Measurements from ENCODE around the gene MAP3K7CL. TPM values are rescaled to one million over a fixed set of nuclear protein-coding genes. Genes with fewer than 3 reads are reported as not detected.
A peak's percentile ranks its signal among the peaks of the same experiment; 100 is the strongest.

MAP3K7CL gene
- total RNA-seq, 4 donors from 2014 or later = 1.5 to 2.6 (median 2.2) TPM

DNA sequence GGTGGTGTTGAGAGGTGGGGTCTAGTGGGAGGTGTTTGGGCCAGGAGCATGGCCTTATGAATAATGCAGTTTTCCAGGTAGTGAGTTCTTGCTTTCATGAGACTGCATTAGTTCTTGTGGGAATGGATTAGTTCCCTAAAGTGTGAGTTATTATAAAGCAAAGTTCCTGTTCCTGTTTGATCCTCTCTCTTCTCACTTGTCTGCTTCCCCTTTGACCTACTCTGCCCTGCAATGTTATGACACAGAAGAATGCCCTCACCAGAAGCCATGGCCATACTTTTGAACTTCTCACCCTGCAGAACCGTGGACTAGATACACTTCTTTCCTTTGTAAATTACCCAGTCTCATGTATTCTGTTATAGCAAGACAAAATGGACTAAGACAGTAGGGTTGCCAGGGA lies 53.6 kb downstream of the MAP3K7CL start:
- Histone ChIP-seq H3K4me3 (no peak overlapping the region), H3K9me3 (no peaks in the 10 kb centered on the region), H3K27ac (no peak overlapping the region), H3K36me3 (no peaks in the 10 kb centered on the region), H3K4me1 (peaks cover 0 to 45% (median 14%) of the 10 kb centered on the region in 3 donors), H3K27me3 (no peaks in the 10 kb centered on the region)
- no peak for TF ChIP-seq EP300 (IDR thresholded peaks at IDR 0.05)
- no peak for TF ChIP-seq POLR2AphosphoS5 (IDR thresholded peaks at IDR 0.05)
- TF ChIP-seq, protein P1, sequence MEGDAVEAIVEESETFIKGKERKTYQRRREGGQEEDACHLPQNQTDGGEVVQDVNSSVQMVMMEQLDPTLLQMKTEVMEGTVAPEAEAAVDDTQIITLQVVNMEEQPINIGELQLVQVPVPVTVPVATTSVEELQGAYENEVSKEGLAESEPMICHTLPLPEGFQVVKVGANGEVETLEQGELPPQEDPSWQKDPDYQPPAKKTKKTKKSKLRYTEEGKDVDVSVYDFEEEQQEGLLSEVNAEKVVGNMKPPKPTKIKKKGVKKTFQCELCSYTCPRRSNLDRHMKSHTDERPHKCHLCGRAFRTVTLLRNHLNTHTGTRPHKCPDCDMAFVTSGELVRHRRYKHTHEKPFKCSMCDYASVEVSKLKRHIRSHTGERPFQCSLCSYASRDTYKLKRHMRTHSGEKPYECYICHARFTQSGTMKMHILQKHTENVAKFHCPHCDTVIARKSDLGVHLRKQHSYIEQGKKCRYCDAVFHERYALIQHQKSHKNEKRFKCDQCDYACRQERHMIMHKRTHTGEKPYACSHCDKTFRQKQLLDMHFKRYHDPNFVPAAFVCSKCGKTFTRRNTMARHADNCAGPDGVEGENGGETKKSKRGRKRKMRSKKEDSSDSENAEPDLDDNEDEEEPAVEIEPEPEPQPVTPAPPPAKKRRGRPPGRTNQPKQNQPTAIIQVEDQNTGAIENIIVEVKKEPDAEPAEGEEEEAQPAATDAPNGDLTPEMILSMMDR (IDR thresholded peaks at IDR 0.05) = no peak
- no peak for TF ChIP-seq POLR2A (IDR thresholded peaks at IDR 0.05)
- ATAC-seq = no peak
- 50 to 67% methylated on average over 1 of the region's 1 CpG for WGBS, 2 donors (ENCODE audit: low coverage in 1 of 2)

- H3K4me1 ChIP-seq = peaks cover 0 to 45% (median 14%) of the 10 kb centered on the region in 3 donors
- ATAC-seq = no peak
- WGBS, 2 donors (ENCODE audit: low coverage in 1 of 2) = 56% methylated on average over 1 of the region's 1 CpG; no CpG with 5 or more reads in 1 of the 2 donors
- H3K4me3 ChIP-seq = no peak overlapping the region
- no peak for TF ChIP-seq POLR2AphosphoS5 (IDR thresholded peaks at IDR 0.05)
- TF ChIP-seq EP300 (IDR thresholded peaks at IDR 0.05) = no peak
- TF ChIP-seq, protein P1 (IDR thresholded peaks at IDR 0.05) = no peak
- TF ChIP-seq POLR2A (IDR thresholded peaks at IDR 0.05) = no peak
- H3K27ac ChIP-seq = no peak overlapping the region
- no peaks in the 10 kb centered on the region for H3K27me3 ChIP-seq
- no peaks in the 10 kb centered on the region for H3K9me3 ChIP-seq
- no peaks in the 10 kb centered on the region for H3K36me3 ChIP-seq
Observed at GRCh38 chr21:29185172-29185571, 54.7 kb downstream of the MAP3K7CL start.

- no peak for ATAC-seq
- Histone ChIP-seq H3K4me1 (peaks cover 0 to 45% (median 14%) of the 10 kb centered on the region in 3 donors), H3K4me3 (no peak overlapping the region), H3K36me3 (no peaks in the 10 kb centered on the region), H3K9me3 (no peaks in the 10 kb centered on the region), H3K27ac (no peak overlapping the region), H3K27me3 (no peaks in the 10 kb centered on the region)
- TF ChIP-seq EP300 (IDR thresholded peaks at IDR 0.05) = no peak
- no peak for TF ChIP-seq POLR2A (IDR thresholded peaks at IDR 0.05)
- TF ChIP-seq, protein P1 (IDR thresholded peaks at IDR 0.05) = no peak
- TF ChIP-seq POLR2AphosphoS5 (IDR thresholded peaks at IDR 0.05) = no peak
- WGBS, 2 donors (ENCODE audit: low coverage in 1 of 2) = 94 to 100% methylated on average over 4 of the region's 4 CpGs
Observed at GRCh38 chr21:29185633-29186032, 55.2 kb downstream of the MAP3K7CL start.

DNA sequence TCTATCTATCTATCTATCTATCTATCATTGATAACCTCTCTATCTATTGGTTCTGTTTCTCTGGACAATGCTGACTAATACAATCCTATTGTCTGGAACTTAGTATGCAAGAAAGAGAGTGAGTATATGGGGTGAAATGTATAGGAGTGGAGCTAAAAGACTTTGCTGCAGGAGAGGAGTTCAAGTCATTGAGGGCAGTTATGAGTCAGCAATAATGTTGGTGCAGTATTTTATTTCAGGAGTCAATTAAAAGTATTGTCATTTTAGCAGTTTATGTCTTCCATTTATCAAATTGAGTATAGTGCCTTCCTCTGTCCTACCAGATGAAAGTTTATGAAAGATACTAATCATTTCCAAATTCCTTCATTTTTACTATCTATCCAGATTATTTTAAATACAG lies 55.8 kb downstream of the MAP3K7CL start:
- Histone ChIP-seq H3K27ac (no peak overlapping the region), H3K9me3 (no peaks in the 10 kb centered on the region), H3K27me3 (no peaks in the 10 kb centered on the region), H3K4me1 (peaks cover 0 to 44% (median 14%) of the 10 kb centered on the region in 3 donors), H3K36me3 (no peaks in the 10 kb centered on the region), H3K4me3 (no peak overlapping the region)
- ATAC-seq = no peak
- TF ChIP-seq POLR2A (IDR thresholded peaks at IDR 0.05) (no peak), POLR2AphosphoS5 (IDR thresholded peaks at IDR 0.05) (no peak), EP300 (IDR thresholded peaks at IDR 0.05) (no peak)
- TF ChIP-seq, protein P1 (IDR thresholded peaks at IDR 0.05) = no peak

DNA sequence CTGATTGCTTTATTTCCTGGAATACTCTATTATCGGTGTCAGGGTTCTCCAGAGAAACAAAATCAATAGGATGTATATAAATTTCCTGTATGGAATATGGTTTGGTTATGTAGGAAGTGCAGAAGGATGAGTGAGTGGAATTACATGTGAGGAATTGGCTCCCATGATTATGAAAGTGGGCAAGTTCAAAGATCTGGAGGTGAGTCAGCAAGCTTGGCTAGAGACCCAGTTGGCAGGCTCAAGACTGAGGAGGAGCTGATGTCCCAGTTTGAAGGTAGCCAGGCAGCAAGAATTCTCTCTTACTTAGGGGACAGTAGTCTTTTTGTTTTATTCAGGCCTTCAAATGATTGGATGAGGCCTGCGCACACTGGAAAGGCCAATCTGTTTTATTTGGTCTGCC lies 57.5 kb downstream of the MAP3K7CL start:
- no peak overlapping the region for H3K4me3 ChIP-seq
- peaks cover 0 to 27% (median 3%) of the 10 kb centered on the region in 3 donors for H3K4me1 ChIP-seq
- ATAC-seq = peak; percentile 66
- H3K27ac ChIP-seq = no peak overlapping the region
- H3K27me3 ChIP-seq = no peaks in the 10 kb centered on the region
- no peaks in the 10 kb centered on the region for H3K36me3 ChIP-seq
- TF ChIP-seq POLR2AphosphoS5 (IDR thresholded peaks at IDR 0.05) = peak; percentile 53
- no peak for TF ChIP-seq POLR2A (IDR thresholded peaks at IDR 0.05)
- WGBS, 2 donors (ENCODE audit: low coverage in 1 of 2) = 53 to 65% methylated on average over 2 of the region's 2 CpGs
- H3K9me3 ChIP-seq = no peaks in the 10 kb centered on the region
